ENCODE data around the gene LRRC28.
"Not testable (repeated sequence)": the region's sequence is repeated elsewhere in the genome, so short reads cannot be mapped to it uniquely, and the experiment has no call there.

Gene LRRC28

GRCh38 chr15:99390667-99391066 lies 139.4 kb downstream of the LRRC28 start:
- TF ChIP-seq, protein P1, sequence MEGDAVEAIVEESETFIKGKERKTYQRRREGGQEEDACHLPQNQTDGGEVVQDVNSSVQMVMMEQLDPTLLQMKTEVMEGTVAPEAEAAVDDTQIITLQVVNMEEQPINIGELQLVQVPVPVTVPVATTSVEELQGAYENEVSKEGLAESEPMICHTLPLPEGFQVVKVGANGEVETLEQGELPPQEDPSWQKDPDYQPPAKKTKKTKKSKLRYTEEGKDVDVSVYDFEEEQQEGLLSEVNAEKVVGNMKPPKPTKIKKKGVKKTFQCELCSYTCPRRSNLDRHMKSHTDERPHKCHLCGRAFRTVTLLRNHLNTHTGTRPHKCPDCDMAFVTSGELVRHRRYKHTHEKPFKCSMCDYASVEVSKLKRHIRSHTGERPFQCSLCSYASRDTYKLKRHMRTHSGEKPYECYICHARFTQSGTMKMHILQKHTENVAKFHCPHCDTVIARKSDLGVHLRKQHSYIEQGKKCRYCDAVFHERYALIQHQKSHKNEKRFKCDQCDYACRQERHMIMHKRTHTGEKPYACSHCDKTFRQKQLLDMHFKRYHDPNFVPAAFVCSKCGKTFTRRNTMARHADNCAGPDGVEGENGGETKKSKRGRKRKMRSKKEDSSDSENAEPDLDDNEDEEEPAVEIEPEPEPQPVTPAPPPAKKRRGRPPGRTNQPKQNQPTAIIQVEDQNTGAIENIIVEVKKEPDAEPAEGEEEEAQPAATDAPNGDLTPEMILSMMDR (IDR thresholded peaks at IDR 0.05; ENCODE audit: extremely low read depth, missing control alignments), result no peak
- no peak for DNase-seq (ENCODE audit: low spot score)

- TF ChIP-seq, protein P1 (IDR thresholded peaks at IDR 0.05; ENCODE audit: extremely low read depth, missing control alignments), result no peak
- DNase-seq (ENCODE audit: low spot score), result no peak
Measured at GRCh38 chr15:99393641-99394040, 142.4 kb downstream of the LRRC28 start.

GRCh38 chr15:99396375-99396774 lies 145.1 kb downstream of the LRRC28 start:
- TF ChIP-seq, protein P1 (IDR thresholded peaks at IDR 0.05; ENCODE audit: extremely low read depth, missing control alignments), result no peak
- DNase-seq (ENCODE audit: low spot score), result no peak

DNA sequence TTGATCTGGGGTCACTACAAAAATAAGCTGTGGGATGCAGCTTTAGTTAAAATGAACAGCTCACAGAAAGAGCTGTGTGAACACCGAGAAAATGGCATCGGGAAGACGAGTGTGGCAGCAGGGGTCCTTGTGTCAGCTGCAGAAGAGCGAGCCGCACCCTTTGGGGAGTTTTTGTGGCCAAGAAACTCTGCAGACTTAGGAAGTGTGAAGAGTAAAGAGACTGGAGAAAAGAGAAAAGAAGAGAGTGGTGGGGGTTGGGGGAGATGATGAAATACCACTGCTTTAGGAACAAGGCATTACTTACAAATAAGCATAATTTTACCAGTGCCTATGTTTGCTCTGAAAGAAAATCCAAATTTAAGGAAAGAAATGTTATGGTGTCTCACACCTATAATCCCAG lies 147.8 kb downstream of the LRRC28 start:
- no peak for DNase-seq (ENCODE audit: low spot score)
- TF ChIP-seq, protein P1 (IDR thresholded peaks at IDR 0.05; ENCODE audit: extremely low read depth, missing control alignments), result no peak

DNA sequence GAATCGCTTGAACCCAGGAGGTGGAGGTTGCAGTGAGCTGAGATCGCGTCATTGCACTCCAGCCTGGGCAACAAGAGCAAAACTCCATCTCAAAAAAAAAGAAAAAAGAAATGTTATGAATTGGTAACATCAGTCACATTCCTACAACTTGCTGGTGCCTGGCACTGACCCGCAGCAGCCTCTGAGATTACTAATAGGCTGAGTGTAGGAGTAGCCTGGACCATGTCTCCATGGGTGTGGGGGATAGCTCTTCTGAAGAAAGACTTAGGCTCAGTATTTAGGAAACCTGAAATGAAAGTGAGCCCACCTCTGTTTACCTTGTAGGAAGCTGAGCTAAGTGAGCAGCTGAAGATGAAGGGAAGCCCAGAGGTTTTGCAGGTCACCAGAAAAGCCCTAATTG lies 148.3 kb downstream of the LRRC28 start:
- TF ChIP-seq, protein P1 (IDR thresholded peaks at IDR 0.05; ENCODE audit: extremely low read depth, missing control alignments), result no peak
- no peak for DNase-seq (ENCODE audit: low spot score)

DNA sequence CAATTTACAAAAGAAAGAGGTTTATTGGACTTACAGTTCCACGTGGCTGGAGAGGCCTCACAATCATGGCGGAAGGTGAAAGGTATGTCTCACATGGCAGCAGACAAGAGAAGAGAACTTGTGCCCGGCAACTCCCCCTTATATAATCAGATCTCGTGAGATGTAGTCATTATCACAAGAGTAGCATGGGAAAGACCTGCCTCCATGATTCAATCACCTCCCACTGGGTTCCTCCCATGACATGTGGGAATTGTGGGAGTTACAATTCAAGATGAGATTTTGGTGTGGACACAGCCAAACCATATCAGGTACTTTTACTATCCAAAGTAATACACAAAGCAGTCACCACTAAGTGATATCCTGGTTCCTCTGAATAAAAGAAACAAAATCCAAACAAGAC lies 149.9 kb downstream of the LRRC28 start:
- not testable (repeated sequence) for DNase-seq (ENCODE audit: low spot score)

- TF ChIP-seq, protein P1 (IDR thresholded peaks at IDR 0.05; ENCODE audit: extremely low read depth, missing control alignments), result no peak
- no peak for DNase-seq (ENCODE audit: low spot score)
Measured at GRCh38 chr15:99402014-99402729, 150.9 kb downstream of the LRRC28 start.

DNA sequence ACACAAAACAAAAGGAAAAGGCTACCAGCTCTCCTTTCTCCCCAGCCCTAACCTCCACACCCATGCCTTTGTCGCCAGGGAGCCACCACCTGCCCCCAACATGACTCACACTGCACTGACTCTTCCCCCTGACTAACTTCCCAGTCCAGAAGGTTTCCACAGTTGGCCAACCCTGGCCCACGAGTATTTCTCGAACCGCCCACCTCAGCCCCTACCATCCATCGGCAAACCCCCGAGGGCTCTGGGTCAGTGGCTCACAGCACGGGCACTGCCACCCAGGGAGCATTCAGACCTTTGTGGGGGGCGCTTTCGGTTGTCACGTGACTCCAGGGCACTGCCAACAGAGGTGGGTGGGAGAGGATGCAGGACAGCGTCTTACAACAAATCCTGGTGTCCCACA lies 152.3 kb downstream of the LRRC28 start:
- TF ChIP-seq, protein P1 (IDR thresholded peaks at IDR 0.05; ENCODE audit: extremely low read depth, missing control alignments), result no peak
- no peak for DNase-seq (ENCODE audit: low spot score)

Measured in GM20000 (cell line).